Peyer's patch (tissue), 4 donors: ENCODE measurements around the gene SLC20A1.
"Not testable (repeated sequence)": the region's sequence is repeated elsewhere in the genome, so short reads cannot be mapped to it uniquely, and the experiment has no call there.

Experiments
- POLR2A ChIP-seq, 2 donors: fragments of 450-650 bp; IDR thresholded peaks; one replicate each; pipeline ENCODE4 v1.5.1; 2017; ENCODE audit warnings: antibody characterized with exemption in 2 of 2, mild to moderate bottlenecking in 2 of 2, moderate library complexity in 2 of 2
- TF ChIP-seq, protein P1 (sequence below), 6 experiments: fragments of 450-650 bp in 4 of 6; fragments of 200-600 bp in 2 of 6; sonication (generic) in 1 of 6; IDR thresholded peaks; one replicate each; pipeline ENCODE4 v1.5.1; 2017 to 2019; ENCODE audit warnings: antibody characterized with exemption in 6 of 6, mild to moderate bottlenecking in 3 of 6, moderate library complexity in 1 of 6

DNA sequence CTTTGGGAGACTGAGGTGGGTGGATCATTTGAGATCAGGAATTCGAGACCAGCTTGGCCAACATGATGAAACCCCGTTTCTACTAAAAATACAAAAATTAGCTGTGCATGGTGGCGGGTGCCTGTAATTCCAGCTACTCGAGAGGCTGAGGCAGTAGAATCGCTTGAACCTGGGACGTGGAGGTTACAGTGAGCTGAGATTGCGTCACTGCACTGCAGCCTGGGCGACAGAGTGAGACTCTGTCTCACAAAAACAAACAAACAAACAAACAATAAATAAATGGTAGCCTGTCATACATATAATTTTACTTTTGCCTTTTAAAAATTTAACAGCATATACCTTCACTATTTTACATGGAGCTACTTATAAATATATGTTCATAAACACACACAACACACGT, 61.2 kb downstream of the SLC20A1 start:
- TF ChIP-seq POLR2A (IDR thresholded peaks at IDR 0.05) = not testable (repeated sequence)
- TF ChIP-seq, protein P1, sequence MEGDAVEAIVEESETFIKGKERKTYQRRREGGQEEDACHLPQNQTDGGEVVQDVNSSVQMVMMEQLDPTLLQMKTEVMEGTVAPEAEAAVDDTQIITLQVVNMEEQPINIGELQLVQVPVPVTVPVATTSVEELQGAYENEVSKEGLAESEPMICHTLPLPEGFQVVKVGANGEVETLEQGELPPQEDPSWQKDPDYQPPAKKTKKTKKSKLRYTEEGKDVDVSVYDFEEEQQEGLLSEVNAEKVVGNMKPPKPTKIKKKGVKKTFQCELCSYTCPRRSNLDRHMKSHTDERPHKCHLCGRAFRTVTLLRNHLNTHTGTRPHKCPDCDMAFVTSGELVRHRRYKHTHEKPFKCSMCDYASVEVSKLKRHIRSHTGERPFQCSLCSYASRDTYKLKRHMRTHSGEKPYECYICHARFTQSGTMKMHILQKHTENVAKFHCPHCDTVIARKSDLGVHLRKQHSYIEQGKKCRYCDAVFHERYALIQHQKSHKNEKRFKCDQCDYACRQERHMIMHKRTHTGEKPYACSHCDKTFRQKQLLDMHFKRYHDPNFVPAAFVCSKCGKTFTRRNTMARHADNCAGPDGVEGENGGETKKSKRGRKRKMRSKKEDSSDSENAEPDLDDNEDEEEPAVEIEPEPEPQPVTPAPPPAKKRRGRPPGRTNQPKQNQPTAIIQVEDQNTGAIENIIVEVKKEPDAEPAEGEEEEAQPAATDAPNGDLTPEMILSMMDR (IDR thresholded peaks at IDR 0.05) = not testable (repeated sequence)
